Gastroesophageal sphincter (tissue), 3 donors: Measurements from ENCODE around the gene PFKM.

Experiments
- POLR2A ChIP-seq, 2 donors: fragments of 450-650 bp; IDR thresholded peaks; one replicate each; pipeline ENCODE4 v1.6.1; 2017; ENCODE audit warnings: antibody characterized with exemption in 2 of 2, mild to moderate bottlenecking in 2 of 2, moderate library complexity in 1 of 2
- POLR2AphosphoS5 ChIP-seq: sonication (generic); formaldehyde crosslinking; IDR thresholded peaks from one replicate; pipeline ENCODE4 v1.6.1; 2017; ENCODE audit warnings: antibody characterized with exemption
- TF ChIP-seq, protein P1 (sequence below), 4 experiments: fragments of 200-600 bp in 2 of 4; fragments of 450-650 bp in 2 of 4; sonication (generic) in 1 of 4; IDR thresholded peaks; one replicate each; pipeline ENCODE4 v1.5.1; 2017 to 2019; ENCODE audit warnings: antibody characterized with exemption in 4 of 4, mild to moderate bottlenecking in 2 of 4, moderate library complexity in 2 of 4

DNA sequence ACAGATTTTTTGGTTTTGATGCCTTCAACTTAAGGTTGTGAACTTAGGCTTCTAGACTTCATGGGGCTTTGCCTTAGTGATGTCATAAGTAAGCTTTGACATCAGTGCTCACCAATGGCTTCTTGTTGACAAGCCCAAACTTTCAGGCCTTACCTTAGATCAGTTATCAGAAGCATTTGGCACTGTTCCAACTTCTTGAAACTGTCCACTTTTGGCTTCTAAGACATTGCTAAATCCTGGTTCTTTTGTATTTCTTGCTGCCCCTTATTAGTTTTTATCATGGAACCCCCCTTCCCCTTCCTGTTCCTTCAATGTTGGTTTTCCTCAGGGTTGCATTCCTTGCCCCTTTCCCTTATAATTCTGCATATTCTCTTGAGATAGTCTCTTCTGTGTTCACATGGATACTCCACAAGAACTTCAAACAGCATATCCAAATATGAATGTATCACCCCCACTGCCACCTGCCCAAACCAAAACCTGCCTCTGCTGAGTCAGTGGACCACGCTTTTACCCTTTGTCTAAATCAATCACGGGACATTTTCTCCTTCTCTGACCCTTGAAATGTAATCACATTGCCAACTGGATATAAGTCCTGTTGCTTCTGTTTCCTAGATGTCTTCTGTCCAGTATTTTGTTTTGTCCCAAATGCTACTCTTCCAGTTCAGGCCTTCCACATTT lies 7.9 kb downstream of the PFKM start:
- TF ChIP-seq POLR2A (IDR thresholded peaks at IDR 0.05) (no peak), POLR2AphosphoS5 (no peak)
- TF ChIP-seq, protein P1, sequence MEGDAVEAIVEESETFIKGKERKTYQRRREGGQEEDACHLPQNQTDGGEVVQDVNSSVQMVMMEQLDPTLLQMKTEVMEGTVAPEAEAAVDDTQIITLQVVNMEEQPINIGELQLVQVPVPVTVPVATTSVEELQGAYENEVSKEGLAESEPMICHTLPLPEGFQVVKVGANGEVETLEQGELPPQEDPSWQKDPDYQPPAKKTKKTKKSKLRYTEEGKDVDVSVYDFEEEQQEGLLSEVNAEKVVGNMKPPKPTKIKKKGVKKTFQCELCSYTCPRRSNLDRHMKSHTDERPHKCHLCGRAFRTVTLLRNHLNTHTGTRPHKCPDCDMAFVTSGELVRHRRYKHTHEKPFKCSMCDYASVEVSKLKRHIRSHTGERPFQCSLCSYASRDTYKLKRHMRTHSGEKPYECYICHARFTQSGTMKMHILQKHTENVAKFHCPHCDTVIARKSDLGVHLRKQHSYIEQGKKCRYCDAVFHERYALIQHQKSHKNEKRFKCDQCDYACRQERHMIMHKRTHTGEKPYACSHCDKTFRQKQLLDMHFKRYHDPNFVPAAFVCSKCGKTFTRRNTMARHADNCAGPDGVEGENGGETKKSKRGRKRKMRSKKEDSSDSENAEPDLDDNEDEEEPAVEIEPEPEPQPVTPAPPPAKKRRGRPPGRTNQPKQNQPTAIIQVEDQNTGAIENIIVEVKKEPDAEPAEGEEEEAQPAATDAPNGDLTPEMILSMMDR (IDR thresholded peaks at IDR 0.05) = no peak
